ENCODE results near the gene TMC2.
A peak's percentile ranks its signal among the peaks of the same experiment; 100 is the strongest.
"Not testable (repeated sequence)": the region's sequence is repeated elsewhere in the genome, so short reads cannot be mapped to it uniquely, and the experiment has no call there.

TMC2 gene, protein sequence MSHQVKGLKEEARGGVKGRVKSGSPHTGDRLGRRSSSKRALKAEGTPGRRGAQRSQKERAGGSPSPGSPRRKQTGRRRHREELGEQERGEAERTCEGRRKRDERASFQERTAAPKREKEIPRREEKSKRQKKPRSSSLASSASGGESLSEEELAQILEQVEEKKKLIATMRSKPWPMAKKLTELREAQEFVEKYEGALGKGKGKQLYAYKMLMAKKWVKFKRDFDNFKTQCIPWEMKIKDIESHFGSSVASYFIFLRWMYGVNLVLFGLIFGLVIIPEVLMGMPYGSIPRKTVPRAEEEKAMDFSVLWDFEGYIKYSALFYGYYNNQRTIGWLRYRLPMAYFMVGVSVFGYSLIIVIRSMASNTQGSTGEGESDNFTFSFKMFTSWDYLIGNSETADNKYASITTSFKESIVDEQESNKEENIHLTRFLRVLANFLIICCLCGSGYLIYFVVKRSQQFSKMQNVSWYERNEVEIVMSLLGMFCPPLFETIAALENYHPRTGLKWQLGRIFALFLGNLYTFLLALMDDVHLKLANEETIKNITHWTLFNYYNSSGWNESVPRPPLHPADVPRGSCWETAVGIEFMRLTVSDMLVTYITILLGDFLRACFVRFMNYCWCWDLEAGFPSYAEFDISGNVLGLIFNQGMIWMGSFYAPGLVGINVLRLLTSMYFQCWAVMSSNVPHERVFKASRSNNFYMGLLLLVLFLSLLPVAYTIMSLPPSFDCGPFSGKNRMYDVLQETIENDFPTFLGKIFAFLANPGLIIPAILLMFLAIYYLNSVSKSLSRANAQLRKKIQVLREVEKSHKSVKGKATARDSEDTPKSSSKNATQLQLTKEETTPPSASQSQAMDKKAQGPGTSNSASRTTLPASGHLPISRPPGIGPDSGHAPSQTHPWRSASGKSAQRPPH

GRCh38 chr20:2536560-2536986 lies at the start of gene TMC2:
Gene TMC2 (plus strand): TSS chr20:2536573. CDS start chr20:2536622, 49 bp downstream.
- no peak within 1 kb of the TSS for H3K27ac ChIP-seq
- no peak for TF ChIP-seq CTCF (conservative IDR thresholded peaks at IDR 0.05; ENCODE audit: low read depth)
- CTCF ChIA-PET, result interaction anchor here (0.6 to 3.3 kb wide), 2 partner anchors 12 to 42 kb away, joined by 3 to 13 read pairs; no protein-coding TSS in a partner anchor
- POLR2A ChIA-PET (ENCODE audit: low non-redundant PET), result no interaction called here
- DNase-seq (ENCODE audit: low spot score), result no peak

GRCh38 chr20:2502808-2503384 lies 33.5 kb upstream of the TMC2 start:
- H3K27ac ChIP-seq; DNase-seq (ENCODE audit: low spot score); POLR2A ChIA-PET (ENCODE audit: low non-redundant PET); CTCF ChIA-PET: not testable (repeated sequence)

DNA sequence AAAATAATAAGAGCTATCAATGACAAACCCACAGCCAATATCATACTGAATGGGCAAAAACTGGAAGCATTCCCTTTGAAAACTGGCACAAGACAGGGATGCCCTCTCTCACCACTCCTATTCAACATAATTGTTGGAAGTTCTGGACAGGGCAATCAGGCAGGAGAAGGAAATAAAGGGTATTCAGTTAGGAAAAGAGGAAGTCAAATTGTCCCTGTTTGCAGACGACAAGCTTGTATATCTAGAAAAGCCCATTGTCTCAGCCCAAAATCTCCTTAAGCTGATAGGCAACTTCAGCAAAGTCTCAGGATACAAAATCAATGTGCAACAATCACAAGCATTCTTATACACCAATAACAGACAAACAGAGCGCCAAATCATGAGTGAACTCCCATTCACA lies 31.6 kb upstream of the TMC2 start:
- CTCF ChIA-PET; DNase-seq (ENCODE audit: low spot score); H3K27ac ChIP-seq; POLR2A ChIA-PET (ENCODE audit: low non-redundant PET): not testable (repeated sequence)

GRCh38 chr20:2506426-2506825 lies 29.9 kb upstream of the TMC2 start:
- POLR2A ChIA-PET (ENCODE audit: low non-redundant PET); DNase-seq (ENCODE audit: low spot score); CTCF ChIA-PET; H3K27ac ChIP-seq: not testable (repeated sequence)

DNA sequence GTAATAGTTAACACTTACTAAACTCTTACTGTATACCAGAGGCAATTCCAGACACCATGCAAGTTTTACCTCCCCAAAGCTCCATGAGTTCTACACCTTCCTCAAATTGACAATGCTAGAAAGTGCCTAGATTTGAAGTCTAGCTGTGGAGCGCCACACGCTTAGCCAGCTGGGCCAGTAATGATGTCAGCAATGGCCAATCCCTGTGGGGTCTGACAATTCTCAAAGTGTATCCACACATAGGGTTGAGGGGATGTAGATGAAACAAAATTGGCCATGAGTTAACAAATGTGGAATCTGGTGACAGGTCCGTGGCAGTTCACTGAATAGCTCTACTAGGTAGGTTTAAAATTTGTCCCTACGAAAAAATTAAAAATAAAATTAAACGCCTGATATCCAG lies 28.9 kb upstream of the TMC2 start:
- no peak for DNase-seq (ENCODE audit: low spot score)
- POLR2A ChIA-PET (ENCODE audit: low non-redundant PET), result interaction anchor here (0.8 to 1.2 kb wide), 2 partner anchors 15 to 1289 kb away, joined by 3 to 13 read pairs; partner anchors contain the start of gene CDC25B
- TF ChIP-seq CTCF (conservative IDR thresholded peaks at IDR 0.05; ENCODE audit: low read depth), result no peak
- CTCF ChIA-PET, result interaction anchor here (0.6 to 2.6 kb wide), 3 partner anchors 14 to 300 kb away, joined by 4 to 7 read pairs (median 7); no protein-coding TSS in a partner anchor
- H3K27ac ChIP-seq, result peak overlapping the region; percentile 76

- peak overlapping the region; percentile 76 for H3K27ac ChIP-seq
- TF ChIP-seq CTCF (conservative IDR thresholded peaks at IDR 0.05; ENCODE audit: low read depth), result no peak
- CTCF ChIA-PET, result interaction anchor here (0.6 to 2.6 kb wide), 3 partner anchors 14 to 300 kb away, joined by 4 to 7 read pairs (median 7); no protein-coding TSS in a partner anchor
- DNase-seq (ENCODE audit: low spot score), result peak; percentile 50
- POLR2A ChIA-PET (ENCODE audit: low non-redundant PET), result interaction anchor here (0.8 to 1.2 kb wide), 2 partner anchors 15 to 1288 kb away, joined by 3 to 13 read pairs; partner anchors contain the start of gene CDC25B
These were observed 28.3 kb upstream of the TMC2 start for GRCh38 chr20:2507875-2508630.

- ChIA-PET CTCF (interaction anchor here (0.6 to 2.6 kb wide), 3 partner anchors 13 to 431 kb away, joined by 3 to 7 read pairs (median 5); no protein-coding TSS in a partner anchor), POLR2A (ENCODE audit: low non-redundant PET) (interaction anchor here (0.5 kb wide), 1 partner anchor 94 kb away, joined by 4 read pairs; no protein-coding TSS in a partner anchor)
- DNase-seq (ENCODE audit: low spot score), result peak; percentile 92
- no peak for TF ChIP-seq CTCF (conservative IDR thresholded peaks at IDR 0.05; ENCODE audit: low read depth)
- peak within 1 kb of the TSS; percentile 76 for H3K27ac ChIP-seq
These were observed 27.5 kb upstream of the TMC2 start, which contains the start of gene ZNF343 for GRCh38 chr20:2508631-2509467. Gene ZNF343 (minus strand): TSS chr20:2508915. CDS start chr20:2493895, 15,020 bp downstream.
